HG03354 (cell line): ENCODE data around the gene MUC6.

Experiments used
- ATAC-seq: cut with Tn5 transposase; IDR thresholded peaks from one replicate; pipeline ENCODE4 v1.9.1; 2021; ENCODE audit warnings: mild to moderate bottlenecking; ENCODE audit not compliant: unreplicated experiment, poor library complexity, severe bottlenecking

Gene MUC6

GRCh38 chr11:1036303-1036923 lies at the start of gene MUC6:
MUC6 (minus strand) TSS chr11:1036718; CDS start chr11:1036655, 63 bp downstream.
- no peak for ATAC-seq

- no peak for ATAC-seq
Measured at GRCh38 chr11:1085440-1086170, 49.1 kb upstream of the MUC6 start.

GRCh38 chr11:1084561-1085439 lies 48.3 kb upstream of the MUC6 start:
- ATAC-seq: no peak

- ATAC-seq: no peak
Measured at GRCh38 chr11:1083621-1084551, 47.4 kb upstream of the MUC6 start.

GRCh38 chr11:1082728-1083620 lies 46.5 kb upstream of the MUC6 start:
- no peak for ATAC-seq

GRCh38 chr11:1082346-1082727 lies 45.8 kb upstream of the MUC6 start:
- no peak for ATAC-seq

- ATAC-seq: no peak
Measured at GRCh38 chr11:1081601-1082311, 45.2 kb upstream of the MUC6 start.

GRCh38 chr11:1078191-1078601 lies 41.7 kb upstream of the MUC6 start:
- no peak for ATAC-seq

GRCh38 chr11:1077417-1078119 lies 41.0 kb upstream of the MUC6 start:
- no peak for ATAC-seq

- no peak for ATAC-seq
Measured at GRCh38 chr11:1077033-1077416, 40.5 kb upstream of the MUC6 start.

GRCh38 chr11:1076061-1076665 lies 39.6 kb upstream of the MUC6 start:
- no peak for ATAC-seq

GRCh38 chr11:1075341-1075911 lies 38.9 kb upstream of the MUC6 start:
- ATAC-seq: no peak

GRCh38 chr11:1074244-1075221 lies 38.0 kb upstream of the MUC6 start, which contains the start of gene MUC2:
MUC2 (plus strand) TSS chr11:1074874.
- no peak for ATAC-seq

- no peak for ATAC-seq
Measured at GRCh38 chr11:1073851-1074243, 37.3 kb upstream of the MUC6 start.

- no peak for ATAC-seq
Measured at GRCh38 chr11:1073261-1073724, 36.8 kb upstream of the MUC6 start.
